Non-pigmented ciliary epithelial cell (primary cell): ENCODE measurements around the gene ZRANB2.

ENCODE experiments used
- DNase-seq: peaks from one replicate; pipeline ENCODE4 v3.0.0-alpha.2; 2010; ENCODE audit warnings: low read depth

ZRANB2 gene

GRCh38 chr1:71068325-71069240 is 12.3 kb downstream of the ZRANB2 start:
- DNase-seq, result no peak

- no peak for DNase-seq
These were observed 26.0 kb downstream of the ZRANB2 start for GRCh38 chr1:71054791-71055190.

GRCh38 chr1:71054281-71054731 is 26.5 kb downstream of the ZRANB2 start:
- DNase-seq, result no peak

- DNase-seq, result no peak
These were observed 27.1 kb downstream of the ZRANB2 start for GRCh38 chr1:71053758-71054157.

- no peak for DNase-seq
These were observed 27.7 kb downstream of the ZRANB2 start for GRCh38 chr1:71053146-71053545.

GRCh38 chr1:71049951-71050598 is 30.8 kb downstream of the ZRANB2 start:
- peak; percentile 46 for DNase-seq

GRCh38 chr1:71047635-71048607 is 32.9 kb downstream of the ZRANB2 start, which contains the start of gene PTGER3:
Gene PTGER3, minus strand, starts transcription at chr1:71047816. Its CDS starts 239 bp downstream, at chr1:71047577.
- no peak for DNase-seq

GRCh38 chr1:71046891-71047634 is 33.8 kb downstream of the ZRANB2 start:
- no peak for DNase-seq

- no peak for DNase-seq
These were observed 35.3 kb downstream of the ZRANB2 start for GRCh38 chr1:71045463-71046028.

GRCh38 chr1:71044833-71045232 is 36.0 kb downstream of the ZRANB2 start:
- no peak for DNase-seq

- no peak for DNase-seq
These were observed 37.8 kb downstream of the ZRANB2 start for GRCh38 chr1:71043065-71043464.

GRCh38 chr1:71041806-71042205 is 39.0 kb downstream of the ZRANB2 start:
- DNase-seq, result no peak

GRCh38 chr1:71039661-71040262 is 41.1 kb downstream of the ZRANB2 start:
- no peak for DNase-seq

- no peak for DNase-seq
These were observed 41.9 kb downstream of the ZRANB2 start for GRCh38 chr1:71038942-71039341.

- no peak for DNase-seq
These were observed 42.8 kb downstream of the ZRANB2 start for GRCh38 chr1:71037829-71038620.

- DNase-seq, result no peak
These were observed 43.8 kb downstream of the ZRANB2 start for GRCh38 chr1:71037066-71037465.

GRCh38 chr1:71033136-71033535 is 47.7 kb downstream of the ZRANB2 start:
- DNase-seq, result no peak

- DNase-seq, result no peak
These were observed 49.4 kb downstream of the ZRANB2 start for GRCh38 chr1:71031426-71031825.

GRCh38 chr1:71030026-71030425 is 50.8 kb downstream of the ZRANB2 start:
- DNase-seq, result no peak

- no peak for DNase-seq
These were observed 51.9 kb downstream of the ZRANB2 start for GRCh38 chr1:71028981-71029380.
